HEK293 (cell line): Measurements from ENCODE around the gene CIC.
A peak's percentile ranks its signal among the peaks of the same experiment; 100 is the strongest.

Experiments used
- CTCF ChIA-PET: fragments of 350-600 bp; formaldehyde crosslinking; extraction: SDS; loops from one replicate; lab custom pipeline; 2021; ENCODE audit warnings: antibody characterized with exemption; lab: Yijun Ruan, JAX
- POLR2A ChIA-PET: fragments of 300-600 bp; formaldehyde crosslinking; extraction: SDS; loops from one replicate; lab custom pipeline; 2020; ENCODE audit warnings: antibody characterized with exemption, inconsistent platforms; lab: Yijun Ruan, JAX
- H3K27ac ChIP-seq: fragments of 200-500 bp; sonication (Bioruptor generic); 2 replicates; pipeline ENCODE4 v1.5.1; 2014; ENCODE audit warnings: low read depth, low read length, control low read depth, inconsistent platforms; ENCODE audit errors: extremely low read depth
- H3K36me3 ChIP-seq, 2 experiments: fragments of 200-500 bp in 1 of 2; sonication (Bioruptor generic) in 1 of 2; 1 replicate in 1 of 2; 2 replicates in 1 of 2; pipeline ENCODE4 v1.5.1; 2014 to 2017; ENCODE audit warnings: inconsistent platforms in 2 of 2, low read length in 2 of 2; ENCODE audit not compliant: control insufficient read depth in 2 of 2, insufficient read depth in 1 of 2
- H3K4me1 ChIP-seq: fragments of 200-500 bp; sonication (Bioruptor generic); 2 replicates; pipeline ENCODE4 v1.5.1; 2014; ENCODE audit warnings: mild to moderate bottlenecking, low read length, inconsistent platforms; ENCODE audit not compliant: control insufficient read depth, insufficient read depth
- H3K4me3 ChIP-seq: 2 replicates; pipeline ENCODE4 v1.5.1; 2011; ENCODE audit warnings: low read depth, mild to moderate bottlenecking, control low read depth, low read length, moderate library complexity
- H3K9me3 ChIP-seq: fragments of 200-500 bp; sonication (Bioruptor generic); 2 replicates; pipeline ENCODE4 v1.5.1; 2014; ENCODE audit warnings: low read depth, low read length, inconsistent platforms; ENCODE audit not compliant: control insufficient read depth, insufficient read depth
- BCL6B ChIP-seq: fragments of 450-650 bp; formaldehyde crosslinking; IDR thresholded peaks from 2 replicates; pipeline ENCODE4 v1.5.1; 2017; ENCODE audit warnings: missing biosample characterization, missing genetic modification characterization
- EGR2 ChIP-seq: fragments of 450-650 bp; formaldehyde crosslinking; IDR thresholded peaks from 2 replicates; pipeline ENCODE4 v1.5.1; 2016; ENCODE audit warnings: low read depth, missing biosample characterization, missing genetic modification characterization
- KLF9 ChIP-seq: fragments of 450-650 bp; formaldehyde crosslinking; IDR thresholded peaks from 2 replicates; pipeline ENCODE4 v1.5.1; 2016; ENCODE audit warnings: missing biosample characterization, missing genetic modification characterization, low read depth
- MZF1 ChIP-seq: fragments of 450-650 bp; formaldehyde crosslinking; IDR thresholded peaks from 2 replicates; pipeline ENCODE4 v1.5.1; 2017; ENCODE audit warnings: missing biosample characterization, missing genetic modification characterization, borderline replicate concordance
- OSR2 ChIP-seq: fragments of 450-650 bp; formaldehyde crosslinking; IDR thresholded peaks from 2 replicates; pipeline ENCODE4 v1.5.1; 2016; ENCODE audit warnings: missing biosample characterization, missing genetic modification characterization
- PRDM1 ChIP-seq: fragments of 450-650 bp; formaldehyde crosslinking; IDR thresholded peaks from 2 replicates; pipeline ENCODE4; 2016; ENCODE audit warnings: missing biosample characterization, missing genetic modification characterization
- SCRT1 ChIP-seq: fragments of 450-650 bp; formaldehyde crosslinking; IDR thresholded peaks from 2 replicates; pipeline ENCODE4 v1.5.1; 2016; ENCODE audit warnings: missing biosample characterization, missing genetic modification characterization, borderline replicate concordance
- YY2 ChIP-seq: fragments of 450-650 bp; formaldehyde crosslinking; IDR thresholded peaks from 2 replicates; pipeline ENCODE4 v1.5.1; 2016; ENCODE audit warnings: missing biosample characterization, missing genetic modification characterization
- ZBTB7A ChIP-seq: fragments of 450-650 bp; formaldehyde crosslinking; IDR thresholded peaks from 2 replicates; pipeline ENCODE4 v1.5.1; 2016; ENCODE audit warnings: low read depth, missing biosample characterization, missing genetic modification characterization
- ZFP37 ChIP-seq: fragments of 450-650 bp; formaldehyde crosslinking; IDR thresholded peaks from 2 replicates; pipeline ENCODE4 v1.5.1; 2016; ENCODE audit warnings: missing biosample characterization, missing genetic modification characterization
- ZNF175 ChIP-seq: fragments of 450-650 bp; formaldehyde crosslinking; IDR thresholded peaks from 2 replicates; pipeline ENCODE4 v1.5.1; 2016; ENCODE audit warnings: missing biosample characterization, missing genetic modification characterization
- ZNF202 ChIP-seq: fragments of 450-650 bp; formaldehyde crosslinking; IDR thresholded peaks from 2 replicates; pipeline ENCODE4 v1.5.1; 2016; ENCODE audit warnings: missing biosample characterization, missing genetic modification characterization, borderline replicate concordance
- ZNF248 ChIP-seq: fragments of 450-650 bp; formaldehyde crosslinking; IDR thresholded peaks from 2 replicates; pipeline ENCODE4 v1.5.1; 2017; ENCODE audit warnings: missing biosample characterization, missing genetic modification characterization
- ZNF521 ChIP-seq: fragments of 450-650 bp; formaldehyde crosslinking; IDR thresholded peaks from 2 replicates; pipeline ENCODE4 v1.5.1; 2017; ENCODE audit warnings: missing biosample characterization, mild to moderate bottlenecking, missing genetic modification characterization
- ZNF623 ChIP-seq: fragments of 450-650 bp; formaldehyde crosslinking; IDR thresholded peaks from 2 replicates; pipeline ENCODE4 v1.5.1; 2016; ENCODE audit warnings: missing biosample characterization, missing genetic modification characterization
- ZNF639 ChIP-seq: fragments of 450-650 bp; formaldehyde crosslinking; IDR thresholded peaks from 2 replicates; pipeline ENCODE4 v1.5.1; 2016; ENCODE audit warnings: missing biosample characterization, missing genetic modification characterization
- ZNF701 ChIP-seq: fragments of 450-650 bp; formaldehyde crosslinking; IDR thresholded peaks from 2 replicates; pipeline ENCODE4 v1.5.1; 2016; ENCODE audit warnings: missing biosample characterization, missing genetic modification characterization
- TF ChIP-seq, protein P1 (sequence below): sonication (generic); formaldehyde crosslinking; IDR thresholded peaks from 2 replicates; pipeline ENCODE4 v1.8.1; 2022; ENCODE audit warnings: mild to moderate bottlenecking, moderate library complexity, missing genetic modification reagents
- TF ChIP-seq, protein P2 (sequence below): fragments of 450-650 bp; formaldehyde crosslinking; IDR thresholded peaks from 2 replicates; pipeline ENCODE4 v1.5.1; 2016; ENCODE audit warnings: missing biosample characterization, missing genetic modification characterization
- TF ChIP-seq, protein P3 (sequence below): fragments of 450-650 bp; formaldehyde crosslinking; IDR thresholded peaks from 2 replicates; pipeline ENCODE4 v1.5.1; 2017; ENCODE audit warnings: missing biosample characterization, missing genetic modification characterization
- TF ChIP-seq, protein P4 (sequence below): fragments of 450-650 bp; formaldehyde crosslinking; IDR thresholded peaks from 2 replicates; pipeline ENCODE4 v1.5.1; 2016; ENCODE audit warnings: missing biosample characterization, missing genetic modification characterization

CIC gene

DNA sequence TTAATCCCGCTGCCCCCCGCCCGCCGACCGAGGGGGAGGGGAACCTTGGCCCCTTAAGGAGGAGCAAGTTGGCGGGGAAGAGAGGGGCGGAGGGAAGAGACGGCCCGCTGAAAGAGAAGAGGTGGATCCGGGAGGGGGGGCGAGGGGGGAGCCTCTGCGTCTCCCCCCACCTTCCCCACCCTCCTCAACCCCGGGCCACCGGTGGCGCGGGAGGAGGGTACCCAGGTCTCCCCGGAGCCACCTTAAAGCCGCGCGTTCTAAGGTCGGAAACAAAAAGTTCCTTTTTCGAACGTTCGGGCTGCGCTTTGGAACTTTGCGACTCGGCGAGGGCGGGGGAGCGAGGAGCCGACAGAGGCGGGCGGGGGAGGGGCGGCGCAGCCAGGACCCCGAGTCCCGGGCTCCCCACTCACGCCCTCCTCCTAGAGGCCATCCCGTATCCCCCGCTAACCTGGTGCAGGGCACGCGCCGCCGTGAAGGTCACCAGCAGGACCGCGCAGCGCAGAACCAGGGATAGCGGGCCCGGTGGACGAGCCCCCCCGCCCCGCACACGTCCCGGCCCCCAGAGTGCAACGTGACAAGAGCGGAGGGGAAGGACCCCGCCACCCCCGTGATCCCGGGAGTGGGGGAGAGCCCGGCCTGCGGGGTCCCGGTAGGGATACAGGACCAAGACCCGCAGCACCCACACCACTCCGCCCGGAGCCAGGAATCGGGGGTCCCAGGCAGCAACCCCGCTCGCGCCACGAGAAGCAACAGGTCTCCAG, 14.8 kb upstream of the CIC start (continued):
- no peak for TF ChIP-seq BCL6B
- TF ChIP-seq ZNF701 (tag by site-specific recombination): no peak
- no peak for TF ChIP-seq ZNF202
- TF ChIP-seq PRDM1 (tag by site-specific recombination): no peak
- TF ChIP-seq MZF1 (tag by site-specific recombination): no peak; the same call in 1 of the 2 replicates
- no peak for TF ChIP-seq ZNF639 (tag by site-specific recombination)
- no peak for TF ChIP-seq ZNF623 (tag by site-specific recombination)
- TF ChIP-seq, protein P1, sequence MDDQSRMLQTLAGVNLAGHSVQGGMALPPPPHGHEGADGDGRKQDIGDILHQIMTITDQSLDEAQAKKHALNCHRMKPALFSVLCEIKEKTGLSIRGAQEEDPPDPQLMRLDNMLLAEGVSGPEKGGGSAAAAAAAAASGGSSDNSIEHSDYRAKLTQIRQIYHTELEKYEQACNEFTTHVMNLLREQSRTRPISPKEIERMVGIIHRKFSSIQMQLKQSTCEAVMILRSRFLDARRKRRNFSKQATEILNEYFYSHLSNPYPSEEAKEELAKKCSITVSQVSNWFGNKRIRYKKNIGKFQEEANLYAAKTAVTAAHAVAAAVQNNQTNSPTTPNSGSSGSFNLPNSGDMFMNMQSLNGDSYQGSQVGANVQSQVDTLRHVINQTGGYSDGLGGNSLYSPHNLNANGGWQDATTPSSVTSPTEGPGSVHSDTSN (CRISPR knock-in tag): no peak
- 0 out of 2 replicates have a peak, but pooled peaks have one; percentile 9 for TF ChIP-seq YY2 (tag by site-specific recombination)
- peak; percentile 92 for TF ChIP-seq SCRT1 (tag by site-specific recombination)
- TF ChIP-seq ZNF248 (tag by site-specific recombination): no peak
- TF ChIP-seq, protein P2, sequence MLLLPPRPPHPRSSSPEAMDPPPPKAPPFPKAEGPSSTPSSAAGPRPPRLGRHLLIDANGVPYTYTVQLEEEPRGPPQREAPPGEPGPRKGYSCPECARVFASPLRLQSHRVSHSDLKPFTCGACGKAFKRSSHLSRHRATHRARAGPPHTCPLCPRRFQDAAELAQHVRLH (tag by site-specific recombination): 0 out of 2 replicates have a peak, but pooled peaks have one; percentile 59
- no peak for TF ChIP-seq ZNF521 (tag by site-specific recombination)
- TF ChIP-seq ZNF175 (tag by site-specific recombination): no peak

GRCh38 chr19:42254850-42255765, 13.9 kb upstream of the CIC start, which contains the start of gene ERF:
Gene ERF, minus strand, starts transcription at chr19:42255128. Its CDS starts 129 bp downstream, at chr19:42254999.
- Histone ChIP-seq H3K9me3 (no peaks in the 10 kb centered on the region), H3K4me3 (peak within 1 kb of the TSS; percentile 83), H3K27ac (peak within 1 kb of the TSS; percentile 99), H3K36me3 (peaks cover 3 to 6% of the 10 kb centered on the region in 2 experiments; a peak in 2 of 3 replicates), H3K4me1 (peaks cover 34% of the 10 kb centered on the region)
- ChIA-PET POLR2A (interaction anchor here (0.6 to 2.3 kb wide), 5 partner anchors 9 to 24 kb away, joined by 4 to 15 read pairs (median 10); partner anchors contain the start of gene GSK3A), CTCF (interaction anchor here (0.9 to 4.9 kb wide), 3 partner anchors 9 to 24 kb away, joined by 3 to 23 read pairs (median 14); no protein-coding TSS in a partner anchor)
- 0 out of 2 replicates have a peak, but pooled peaks have one; percentile 45 for TF ChIP-seq ZBTB7A (tag by site-specific recombination)
- TF ChIP-seq, protein P1 (CRISPR knock-in tag): peak; percentile 70; the same call in 1 of the 2 replicates
- TF ChIP-seq KLF9 (tag by site-specific recombination): peak; percentile 82
- TF ChIP-seq EGR2 (tag by site-specific recombination): peak; percentile 75
- TF ChIP-seq ZFP37 (tag by site-specific recombination): peak; percentile 10; the same call in 1 of the 2 replicates
- TF ChIP-seq OSR2 (tag by site-specific recombination): no peak
- TF ChIP-seq, protein P3, sequence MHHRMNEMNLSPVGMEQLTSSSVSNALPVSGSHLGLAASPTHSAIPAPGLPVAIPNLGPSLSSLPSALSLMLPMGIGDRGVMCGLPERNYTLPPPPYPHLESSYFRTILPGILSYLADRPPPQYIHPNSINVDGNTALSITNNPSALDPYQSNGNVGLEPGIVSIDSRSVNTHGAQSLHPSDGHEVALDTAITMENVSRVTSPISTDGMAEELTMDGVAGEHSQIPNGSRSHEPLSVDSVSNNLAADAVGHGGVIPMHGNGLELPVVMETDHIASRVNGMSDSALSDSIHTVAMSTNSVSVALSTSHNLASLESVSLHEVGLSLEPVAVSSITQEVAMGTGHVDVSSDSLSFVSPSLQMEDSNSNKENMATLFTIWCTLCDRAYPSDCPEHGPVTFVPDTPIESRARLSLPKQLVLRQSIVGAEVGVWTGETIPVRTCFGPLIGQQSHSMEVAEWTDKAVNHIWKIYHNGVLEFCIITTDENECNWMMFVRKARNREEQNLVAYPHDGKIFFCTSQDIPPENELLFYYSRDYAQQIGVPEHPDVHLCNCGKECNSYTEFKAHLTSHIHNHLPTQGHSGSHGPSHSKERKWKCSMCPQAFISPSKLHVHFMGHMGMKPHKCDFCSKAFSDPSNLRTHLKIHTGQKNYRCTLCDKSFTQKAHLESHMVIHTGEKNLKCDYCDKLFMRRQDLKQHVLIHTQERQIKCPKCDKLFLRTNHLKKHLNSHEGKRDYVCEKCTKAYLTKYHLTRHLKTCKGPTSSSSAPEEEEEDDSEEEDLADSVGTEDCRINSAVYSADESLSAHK: no peak
- 0 out of 2 replicates have a peak, but pooled peaks have one; percentile 7 for TF ChIP-seq YY2 (tag by site-specific recombination)
- TF ChIP-seq, protein P4, sequence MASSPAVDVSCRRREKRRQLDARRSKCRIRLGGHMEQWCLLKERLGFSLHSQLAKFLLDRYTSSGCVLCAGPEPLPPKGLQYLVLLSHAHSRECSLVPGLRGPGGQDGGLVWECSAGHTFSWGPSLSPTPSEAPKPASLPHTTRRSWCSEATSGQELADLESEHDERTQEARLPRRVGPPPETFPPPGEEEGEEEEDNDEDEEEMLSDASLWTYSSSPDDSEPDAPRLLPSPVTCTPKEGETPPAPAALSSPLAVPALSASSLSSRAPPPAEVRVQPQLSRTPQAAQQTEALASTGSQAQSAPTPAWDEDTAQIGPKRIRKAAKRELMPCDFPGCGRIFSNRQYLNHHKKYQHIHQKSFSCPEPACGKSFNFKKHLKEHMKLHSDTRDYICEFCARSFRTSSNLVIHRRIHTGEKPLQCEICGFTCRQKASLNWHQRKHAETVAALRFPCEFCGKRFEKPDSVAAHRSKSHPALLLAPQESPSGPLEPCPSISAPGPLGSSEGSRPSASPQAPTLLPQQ (tag by site-specific recombination): peak; percentile 22; the same call in 1 of the 2 replicates
